Small intestine (tissue), 16 donors: Measurements from ENCODE around the gene GAGE12H. TPM values are rescaled to one million over a fixed set of nuclear protein-coding genes. Genes with fewer than 3 reads are reported as not detected.
"Not testable (repeated sequence)": the region's sequence is repeated elsewhere in the genome, so short reads cannot be mapped to it uniquely, and the experiment has no call there.

Source experiments
- DNase-seq, 2 donors: peaks; one replicate each; pipeline versions ENCODE4 v3.0.0 to v3.0.0-alpha.2; 2013
- FAIRE-seq: peaks from 2 replicates; lab custom pipeline; 2012; peaks lifted over from hg19 to GRCh38; lab: Jason Lieb, UNC
- H3K27ac ChIP-seq, 3 donors: one replicate each; pipeline ENCODE4 v1.5.1; 2013; ENCODE audit warnings: low read length in 2 of 3, mild to moderate bottlenecking in 2 of 3, control low read depth in 1 of 3, inconsistent platforms in 1 of 3, low read depth in 1 of 3, moderate library complexity in 1 of 3
- H3K27me3 ChIP-seq, 3 donors: one replicate each; pipeline ENCODE4 v1.6.1; 2013; ENCODE audit warnings: low read length in 3 of 3, inconsistent platforms in 1 of 3; ENCODE audit not compliant: control insufficient read depth in 3 of 3, insufficient read depth in 3 of 3
- H3K36me3 ChIP-seq, 3 donors: one replicate each; pipeline ENCODE4 v1.6.1; 2013; ENCODE audit warnings: low read length in 3 of 3, inconsistent platforms in 1 of 3, low read depth in 1 of 3, mild to moderate bottlenecking in 1 of 3, moderate library complexity in 1 of 3; ENCODE audit not compliant: control insufficient read depth in 3 of 3, insufficient read depth in 2 of 3
- H3K4me1 ChIP-seq, 3 donors: one replicate each; pipeline ENCODE4 v1.6.1; 2013; ENCODE audit warnings: low read length in 2 of 3, inconsistent platforms in 1 of 3, low read depth in 1 of 3, mild to moderate bottlenecking in 1 of 3, moderate library complexity in 1 of 3; ENCODE audit not compliant: control insufficient read depth in 3 of 3, insufficient read depth in 2 of 3
- H3K4me3 ChIP-seq, 3 donors: one replicate each; pipeline ENCODE4 v1.5.1; 2013; ENCODE audit warnings: low read length in 3 of 3, control low read depth in 1 of 3, inconsistent platforms in 1 of 3, low read depth in 1 of 3, mild to moderate bottlenecking in 1 of 3, moderate library complexity in 1 of 3
- H3K9me3 ChIP-seq, 2 donors: one replicate each; pipeline ENCODE4 v1.6.1; 2013; ENCODE audit warnings: low read depth in 1 of 2, low read length in 1 of 2; ENCODE audit not compliant: control insufficient read depth in 2 of 2, insufficient read depth in 1 of 2
- WGBS, 3 donors: extraction: QIAGEN DNeasy Blood & Tissue Kit; methylation state at CpG; one replicate each; pipeline ENCODE4 v1.1.7; 2013; 5-methylcytosine and 5-hydroxymethylcytosine counted together
- long read RNA-seq, 10 donors: transcript quantifications; one replicate each; lab custom pipeline, GENCODE V29; 2026
- polyA plus RNA-seq, 4 donors: library from polyadenylated mRNA; stranded (reverse) in 3 of 4; unstranded in 1 of 4; fragments of 200-250 nt in 3 of 4; fragments of 120-200 nt in 1 of 4; gene quantifications; one replicate each; pipeline versions ENCODE4 v1.2.1 to v1.2.3, GENCODE V29; 2013
- donor health status: healthy with polysubstance abuse.
- donor health status: control.
- donor health status: control.
- donor health status: Bipolar disorder and iron deficiency.
- donor health status: healthy.

Gene GAGE12H, protein sequence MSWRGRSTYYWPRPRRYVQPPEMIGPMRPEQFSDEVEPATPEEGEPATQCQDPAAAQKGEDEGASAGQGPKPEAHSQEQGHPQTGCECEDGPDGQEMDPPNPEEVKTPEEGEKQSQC
- polyA plus RNA-seq, result not detected
- long read RNA-seq, donor 1, result 0 reads
- long read RNA-seq, donor 2, result 0 reads
- long read RNA-seq, donor 3, result 0 reads
- long read RNA-seq, donor 4, result 0 reads
- long read RNA-seq, donor 5, result 0 reads
- long read RNA-seq, donor 6, result 0 reads
- long read RNA-seq, donor 7, result 0 reads
- long read RNA-seq, donor 8, result 0 reads
- long read RNA-seq, donor 9, result 0 reads
- long read RNA-seq, donor 10, result 0 reads

GRCh38 chrX:49579649-49580048 is at the start of gene GAGE12H:
Gene GAGE12H, plus strand, starts transcription at chrX:49579949. Its CDS starts 1,155 bp downstream, at chrX:49581104.
- FAIRE-seq, H3K27ac ChIP-seq, H3K4me1 ChIP-seq, H3K4me3 ChIP-seq, H3K9me3 ChIP-seq, H3K27me3 ChIP-seq, DNase-seq, H3K36me3 ChIP-seq: not testable (repeated sequence)
- WGBS, 3 donors, result no CpG with 5 or more reads among the region's 16 CpGs

DNA sequence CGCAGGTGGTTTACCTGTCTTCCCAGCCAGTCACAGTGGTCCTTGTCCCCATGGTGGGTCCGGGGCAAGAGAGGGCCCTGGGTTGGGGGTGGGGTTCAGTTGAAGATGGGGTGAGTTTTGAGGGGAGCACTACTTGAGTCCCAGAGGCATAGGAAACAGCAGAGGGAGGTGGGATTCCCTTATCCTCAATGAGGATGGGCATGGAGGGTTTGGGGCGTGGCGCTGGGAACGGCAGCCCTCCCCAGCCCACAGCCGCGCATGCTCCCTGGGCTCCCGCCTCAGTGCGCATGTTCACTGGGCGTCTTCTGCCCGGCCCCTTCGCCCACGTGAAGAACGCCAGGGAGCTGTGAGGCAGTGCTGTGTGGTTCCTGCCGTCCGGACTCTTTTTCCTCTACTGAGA is 47.9 kb upstream of the GAGE12H start, which contains the start of gene GAGE12C:
Gene GAGE12C, plus strand, starts transcription at position 301 of the 400 bp plus-strand sequence. CDS start 1,155 bp downstream, outside the sequence.
- not testable (repeated sequence) for FAIRE-seq, DNase-seq, H3K4me1 ChIP-seq, H3K27me3 ChIP-seq, H3K27ac ChIP-seq, H3K9me3 ChIP-seq, H3K36me3 ChIP-seq, H3K4me3 ChIP-seq
- WGBS, 3 donors, result no CpG with 5 or more reads among the region's 16 CpGs

- FAIRE-seq, H3K4me3 ChIP-seq, H3K27ac ChIP-seq, H3K27me3 ChIP-seq, H3K4me1 ChIP-seq, H3K9me3 ChIP-seq, H3K36me3 ChIP-seq, DNase-seq: not testable (repeated sequence)
- no CpG with 5 or more reads among the region's 16 CpGs for WGBS, 3 donors
Measured at GRCh38 chrX:49541433-49541832, 38.3 kb upstream of the GAGE12H start, which contains the start of gene GAGE12D. Gene GAGE12D, plus strand, starts transcription at chrX:49541733. Its CDS starts 1,155 bp downstream, at chrX:49542888.

- not testable (repeated sequence) for H3K36me3 ChIP-seq, DNase-seq, H3K4me1 ChIP-seq, H3K9me3 ChIP-seq, H3K4me3 ChIP-seq, H3K27ac ChIP-seq, FAIRE-seq, H3K27me3 ChIP-seq
- no CpG with 5 or more reads among the region's 16 CpGs for WGBS, 3 donors
Measured at GRCh38 chrX:49550989-49551388, 28.8 kb upstream of the GAGE12H start, which contains the start of gene GAGE12E. Gene GAGE12E, plus strand, starts transcription at chrX:49551289. Its CDS starts 1,155 bp downstream, at chrX:49552444.

DNA sequence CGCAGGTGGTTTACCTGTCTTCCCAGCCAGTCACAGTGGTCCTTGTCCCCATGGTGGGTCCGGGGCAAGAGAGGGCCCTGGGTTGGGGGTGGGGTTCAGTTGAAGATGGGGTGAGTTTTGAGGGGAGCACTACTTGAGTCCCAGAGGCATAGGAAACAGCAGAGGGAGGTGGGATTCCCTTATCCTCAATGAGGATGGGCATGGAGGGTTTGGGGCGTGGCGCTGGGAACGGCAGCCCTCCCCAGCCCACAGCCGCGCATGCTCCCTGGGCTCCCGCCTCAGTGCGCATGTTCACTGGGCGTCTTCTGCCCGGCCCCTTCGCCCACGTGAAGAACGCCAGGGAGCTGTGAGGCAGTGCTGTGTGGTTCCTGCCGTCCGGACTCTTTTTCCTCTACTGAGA is 19.2 kb upstream of the GAGE12H start, which contains the start of gene GAGE12F:
Gene GAGE12F, plus strand, starts transcription at position 301 of the 400 bp plus-strand sequence. CDS start 1,155 bp downstream, outside the sequence.
- not testable (repeated sequence) for H3K9me3 ChIP-seq, H3K27me3 ChIP-seq, FAIRE-seq, H3K27ac ChIP-seq, H3K4me1 ChIP-seq, H3K36me3 ChIP-seq, DNase-seq, H3K4me3 ChIP-seq
- WGBS, 3 donors, result no CpG with 5 or more reads among the region's 16 CpGs

DNA sequence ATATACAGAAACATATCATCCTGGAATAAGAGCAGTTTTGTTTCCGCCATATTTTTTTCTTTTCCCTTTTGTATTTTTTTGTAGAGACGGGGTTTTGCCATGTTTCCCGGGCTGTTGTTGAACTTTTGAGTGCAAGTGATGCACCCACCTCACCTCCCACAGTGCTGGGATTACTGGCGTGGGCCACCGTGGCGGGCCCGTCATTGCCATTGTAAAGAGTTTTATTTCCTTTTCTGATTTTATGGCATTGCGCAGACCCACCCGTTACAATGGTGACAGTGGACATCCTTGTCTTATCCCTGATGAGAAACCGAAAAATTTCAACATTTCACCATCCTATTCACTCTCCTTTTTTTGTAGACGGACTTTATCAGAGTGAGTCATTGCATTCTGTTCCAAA is 11.0 kb upstream of the GAGE12H start:
- FAIRE-seq, H3K27ac ChIP-seq, H3K36me3 ChIP-seq, H3K4me3 ChIP-seq, H3K4me1 ChIP-seq, H3K27me3 ChIP-seq, DNase-seq, H3K9me3 ChIP-seq: not testable (repeated sequence)
- WGBS, 3 donors, result no CpG with 5 or more reads among the region's 11 CpGs

- H3K27ac ChIP-seq, H3K36me3 ChIP-seq, H3K27me3 ChIP-seq, DNase-seq, H3K9me3 ChIP-seq, H3K4me3 ChIP-seq, FAIRE-seq, H3K4me1 ChIP-seq: not testable (repeated sequence)
- no CpG with 5 or more reads among the region's 13 CpGs for WGBS, 3 donors
Measured at GRCh38 chrX:49569152-49569551, 10.6 kb upstream of the GAGE12H start.

DNA sequence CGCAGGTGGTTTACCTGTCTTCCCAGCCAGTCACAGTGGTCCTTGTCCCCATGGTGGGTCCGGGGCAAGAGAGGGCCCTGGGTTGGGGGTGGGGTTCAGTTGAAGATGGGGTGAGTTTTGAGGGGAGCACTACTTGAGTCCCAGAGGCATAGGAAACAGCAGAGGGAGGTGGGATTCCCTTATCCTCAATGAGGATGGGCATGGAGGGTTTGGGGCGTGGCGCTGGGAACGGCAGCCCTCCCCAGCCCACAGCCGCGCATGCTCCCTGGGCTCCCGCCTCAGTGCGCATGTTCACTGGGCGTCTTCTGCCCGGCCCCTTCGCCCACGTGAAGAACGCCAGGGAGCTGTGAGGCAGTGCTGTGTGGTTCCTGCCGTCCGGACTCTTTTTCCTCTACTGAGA is 9.6 kb upstream of the GAGE12H start, which contains the start of gene GAGE12G:
Gene GAGE12G, plus strand, starts transcription at position 301 of the 400 bp plus-strand sequence. CDS start 1,155 bp downstream, outside the sequence.
- not testable (repeated sequence) for H3K27ac ChIP-seq, H3K4me1 ChIP-seq, H3K9me3 ChIP-seq, H3K4me3 ChIP-seq, H3K36me3 ChIP-seq, FAIRE-seq, DNase-seq, H3K27me3 ChIP-seq
- WGBS, 3 donors, result no CpG with 5 or more reads among the region's 16 CpGs
